Right cardiac atrium (tissue), 5 donors: Measurements from ENCODE around the gene SCARF2. TPM values are rescaled to one million over a fixed set of nuclear protein-coding genes. Genes with fewer than 3 reads are reported as not detected.
A peak's percentile ranks its signal among the peaks of the same experiment; 100 is the strongest.
"Not testable (repeated sequence)": the region's sequence is repeated elsewhere in the genome, so short reads cannot be mapped to it uniquely, and the experiment has no call there.

Experiments
- ATAC-seq, 2 donors: fragments of 200-7000 bp; cut with Tn5 transposase; one replicate each; pipeline versions ENCODE4 v1.8.0 to v1.9.1; 2020; ENCODE audit warnings: moderate library complexity in 2 of 2, mild to moderate bottlenecking in 1 of 2
- DNase-seq, 3 donors: peaks; one replicate each; pipeline ENCODE4 v3.0.0-alpha.2; 2020
- H3K27ac ChIP-seq: one replicate; pipeline ENCODE4 v1.5.1; 2013; ENCODE audit warnings: mild to moderate bottlenecking, low read length, control low read depth, moderate library complexity
- H3K27me3 ChIP-seq: one replicate; pipeline ENCODE4 v1.6.1; 2013; ENCODE audit not compliant: control insufficient read depth, insufficient read depth
- H3K4me1 ChIP-seq: one replicate; pipeline ENCODE4 v1.6.1; 2013; ENCODE audit warnings: low read length; ENCODE audit not compliant: control insufficient read depth, insufficient read depth
- H3K4me3 ChIP-seq: one replicate; pipeline ENCODE4 v1.5.1; 2013; ENCODE audit warnings: low read length, control low read depth
- H3K9me3 ChIP-seq: one replicate; pipeline ENCODE4 v1.6.1; 2013; ENCODE audit warnings: low read length; ENCODE audit not compliant: control insufficient read depth
- WGBS: extraction: QIAGEN DNeasy Blood & Tissue Kit; methylation state at CpG from one replicate; pipeline ENCODE4 v1.1.7; 2013; 5-methylcytosine and 5-hydroxymethylcytosine counted together
- intact Hi-C, 4 donors: fragments of 100-400 bp; cut with DNase I; formaldehyde crosslinking; loops; one replicate each; pipeline versions ENCODE4 v1.11.0 to v1.14.0; 2022 to 2023
- polyA plus RNA-seq: library from polyadenylated mRNA; stranded (reverse); fragments of 200-250 nt; gene quantifications from one replicate; pipeline ENCODE4 v1.2.3, GENCODE V29; 2013
- total RNA-seq, 4 donors: library from RNA; stranded (reverse); fragmentation: NEBNext Ultra II Directional; extraction: Animal tissue kit (Norgen Biotek cat#: 25700); gene quantifications; one replicate each; pipeline ENCODE4 v1.2.1, GENCODE V29; 2021
- donor health status: healthy with polysubstance abuse.
- donor health status: DM: no; HTN: yes; CAD: no.
- donor health status: DM: no; HTN: no; CAD: no.
- donor health status: DM: no; HTN: yes; CAD: no; lungs with severe emphysema.
- donor health status: DM: yes; HTN: yes; CAD: no.

Gene SCARF2
- total and polyA plus RNA-seq, 5 donors: 2.9 to 7.1 (median 4.8) TPM

- no peak for DNase-seq
- WGBS: 65% methylated on average over 3 of the region's 3 CpGs
- H3K27me3 ChIP-seq: no peaks in the 10 kb centered on the region
- ATAC-seq: no peak
- H3K4me1 ChIP-seq: no peaks in the 10 kb centered on the region
- no peak overlapping the region for H3K4me3 ChIP-seq
- intact Hi-C loops: no loop called here
- H3K27ac ChIP-seq: no peak overlapping the region
- no peaks in the 10 kb centered on the region for H3K9me3 ChIP-seq
These were observed 23.2 kb downstream of the SCARF2 start for GRCh38 chr22:20414450-20414849.

GRCh38 chr22:20414059-20414440, 23.6 kb downstream of the SCARF2 start:
- DNase-seq (no peak), ATAC-seq (no peak)
- H3K4me1 ChIP-seq: no peaks in the 10 kb centered on the region
- H3K27ac ChIP-seq: no peak overlapping the region
- H3K9me3 ChIP-seq: no peaks in the 10 kb centered on the region
- no peak overlapping the region for H3K4me3 ChIP-seq
- no peaks in the 10 kb centered on the region for H3K27me3 ChIP-seq
- 87% methylated on average over 5 of the region's 5 CpGs for WGBS
- intact Hi-C loops: no loop called here

DNA sequence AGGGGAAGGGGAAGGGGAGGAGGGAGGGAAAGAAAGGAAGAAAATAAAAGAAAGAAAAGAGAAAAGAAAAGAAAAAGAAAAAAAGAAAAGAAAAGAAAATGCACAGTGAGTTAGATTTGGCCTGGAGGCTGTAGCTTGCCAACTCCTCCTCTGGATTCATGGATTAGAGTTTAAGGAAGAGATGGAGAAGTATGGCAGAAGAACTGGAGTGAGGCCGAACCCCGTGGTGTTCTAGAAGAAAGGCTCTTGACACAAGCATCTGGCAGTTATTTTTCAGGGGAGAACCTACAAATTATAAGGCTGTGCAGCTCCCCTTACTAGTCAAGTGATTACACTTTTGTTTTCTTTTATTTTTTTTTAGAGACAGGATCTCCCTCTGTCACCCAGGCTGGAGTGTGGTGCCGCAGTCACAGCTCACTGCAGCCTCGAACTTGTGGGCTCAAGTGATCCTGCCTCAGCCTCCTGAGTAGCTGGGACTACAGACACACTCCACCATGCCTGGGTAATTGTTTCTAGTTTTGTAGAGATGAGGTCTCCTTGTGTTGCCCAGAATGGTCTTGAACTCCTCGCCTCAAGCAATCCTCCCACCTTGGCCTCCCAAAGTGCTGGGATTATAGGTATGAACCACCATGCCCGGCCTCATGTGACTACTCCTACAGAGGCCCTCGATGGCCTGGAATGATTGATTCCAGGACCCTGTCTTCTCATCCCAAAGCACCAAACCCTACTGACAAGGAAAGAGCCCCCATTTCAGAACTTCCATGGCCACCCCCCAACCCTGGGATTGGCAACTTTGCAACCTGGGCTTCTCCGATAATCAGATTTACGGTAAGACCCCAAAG, 24.2 kb downstream of the SCARF2 start:
- intact Hi-C loops: no loop called here
- no peak overlapping the region for H3K4me3 ChIP-seq
- ATAC-seq (no peak), DNase-seq (no peak)
- H3K9me3 ChIP-seq: no peaks in the 10 kb centered on the region
- WGBS: 92% methylated on average over 9 of the region's 9 CpGs
- H3K4me1 ChIP-seq: no peaks in the 10 kb centered on the region
- no peak overlapping the region for H3K27ac ChIP-seq
- H3K27me3 ChIP-seq: no peaks in the 10 kb centered on the region

- DNase-seq (no peak), ATAC-seq (no peak)
- Histone ChIP-seq H3K4me1 (no peaks in the 10 kb centered on the region), H3K4me3 (no peak overlapping the region), H3K27me3 (no peaks in the 10 kb centered on the region), H3K27ac (no peak overlapping the region), H3K9me3 (no peaks in the 10 kb centered on the region)
- intact Hi-C loops: no loop called here
- WGBS: 65% methylated on average over 10 of the region's 10 CpGs
These were observed 25.0 kb downstream of the SCARF2 start for GRCh38 chr22:20412474-20413216.

GRCh38 chr22:20409385-20409784, 28.2 kb downstream of the SCARF2 start:
- ATAC-seq, DNase-seq: not testable (repeated sequence)
- WGBS: 97% methylated on average over 3 of the region's 3 CpGs

GRCh38 chr22:20408891-20409290, 28.7 kb downstream of the SCARF2 start:
- Histone ChIP-seq H3K27ac (no peak overlapping the region), H3K4me1 (no peaks in the 10 kb centered on the region), H3K27me3 (no peaks in the 10 kb centered on the region), H3K9me3 (no peaks in the 10 kb centered on the region), H3K4me3 (no peak overlapping the region)
- 96% methylated on average over 4 of the region's 4 CpGs for WGBS
- intact Hi-C loops: no loop called here
- no peak for DNase-seq
- ATAC-seq: no peak

More at GRCh38 chr22:20409385-20409784, 28.2 kb downstream of the SCARF2 start:
- H3K9me3 ChIP-seq, intact Hi-C loops, H3K27me3 ChIP-seq, H3K27ac ChIP-seq, H3K4me1 ChIP-seq, H3K4me3 ChIP-seq: not testable (repeated sequence)

- intact Hi-C loops: no loop called here
- Histone ChIP-seq H3K4me3 (no peak overlapping the region), H3K4me1 (no peaks in the 10 kb centered on the region), H3K9me3 (no peaks in the 10 kb centered on the region), H3K27me3 (no peaks in the 10 kb centered on the region), H3K27ac (no peak overlapping the region)
- WGBS: 78% methylated on average over 3 of the region's 3 CpGs
- ATAC-seq: peak in 1 of 2 donors; percentile 35
- no peak for DNase-seq
These were observed 29.8 kb downstream of the SCARF2 start for GRCh38 chr22:20407829-20408228.

DNA sequence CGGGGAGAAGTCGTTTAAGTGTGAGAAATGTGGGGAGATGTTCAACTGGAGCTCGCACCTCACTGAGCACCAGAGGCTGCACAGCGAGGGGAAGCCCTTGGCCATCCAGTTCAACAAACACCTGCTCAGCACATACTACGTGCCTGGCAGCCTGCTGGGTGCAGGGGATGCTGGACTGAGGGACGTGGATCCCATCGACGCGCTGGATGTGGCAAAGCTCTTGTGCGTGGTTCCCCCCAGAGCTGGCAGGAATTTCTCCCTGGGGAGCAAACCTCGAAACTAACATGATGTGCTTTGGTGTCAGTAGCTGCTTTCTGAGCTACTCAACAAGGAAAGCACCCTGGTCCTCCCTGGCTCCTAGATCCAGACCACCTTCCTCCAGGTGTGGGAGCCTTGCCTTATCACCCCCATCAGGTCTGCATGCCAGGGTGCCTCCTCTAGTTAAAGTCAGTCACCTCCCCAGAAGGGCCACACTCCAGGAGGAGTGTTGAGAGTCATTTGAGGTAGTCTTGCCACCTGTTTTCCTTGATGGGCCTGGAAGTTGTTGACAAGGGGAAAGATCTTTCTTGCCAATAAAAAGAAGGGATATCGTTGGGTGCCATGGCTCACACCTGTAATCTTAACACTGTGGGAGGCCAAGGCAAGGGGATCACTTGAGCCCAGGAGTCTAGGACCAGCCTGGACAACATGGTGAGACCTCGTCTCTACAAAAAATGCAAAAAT, 30.8 kb downstream of the SCARF2 start:
- DNase-seq: no peak
- WGBS: 91% methylated on average over 13 of the region's 13 CpGs
- H3K4me3 ChIP-seq: no peak overlapping the region
- H3K27ac ChIP-seq: no peak overlapping the region
- H3K9me3 ChIP-seq: no peaks in the 10 kb centered on the region
- intact Hi-C loops: no loop called here
- ATAC-seq: no peak
- H3K27me3 ChIP-seq: no peaks in the 10 kb centered on the region
- no peaks in the 10 kb centered on the region for H3K4me1 ChIP-seq

DNA sequence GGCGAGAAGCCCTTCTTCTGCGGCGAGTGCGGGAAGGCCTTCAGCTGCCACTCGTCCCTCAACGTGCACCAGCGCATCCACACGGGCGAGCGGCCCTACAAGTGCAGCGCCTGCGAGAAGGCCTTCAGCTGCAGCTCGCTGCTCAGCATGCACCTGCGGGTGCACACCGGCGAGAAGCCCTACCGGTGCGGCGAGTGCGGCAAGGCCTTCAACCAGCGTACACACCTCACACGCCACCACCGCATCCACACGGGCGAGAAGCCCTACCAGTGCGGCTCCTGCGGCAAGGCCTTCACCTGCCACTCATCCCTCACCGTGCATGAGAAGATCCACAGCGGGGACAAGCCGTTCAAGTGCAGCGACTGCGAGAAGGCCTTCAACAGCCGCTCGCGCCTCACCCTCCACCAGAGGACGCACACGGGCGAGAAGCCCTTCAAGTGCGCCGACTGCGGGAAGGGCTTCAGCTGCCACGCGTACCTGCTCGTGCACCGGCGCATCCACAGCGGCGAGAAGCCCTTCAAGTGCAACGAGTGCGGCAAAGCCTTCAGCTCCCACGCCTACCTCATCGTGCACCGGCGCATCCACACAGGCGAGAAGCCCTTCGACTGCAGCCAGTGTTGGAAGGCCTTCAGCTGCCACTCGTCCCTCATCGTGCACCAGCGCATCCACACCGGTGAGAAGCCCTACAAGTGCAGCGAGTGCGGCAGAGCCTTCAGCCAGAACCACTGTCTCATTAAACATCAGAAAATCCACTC, 31.5 kb downstream of the SCARF2 start:
- intact Hi-C loops: no loop called here

DNA sequence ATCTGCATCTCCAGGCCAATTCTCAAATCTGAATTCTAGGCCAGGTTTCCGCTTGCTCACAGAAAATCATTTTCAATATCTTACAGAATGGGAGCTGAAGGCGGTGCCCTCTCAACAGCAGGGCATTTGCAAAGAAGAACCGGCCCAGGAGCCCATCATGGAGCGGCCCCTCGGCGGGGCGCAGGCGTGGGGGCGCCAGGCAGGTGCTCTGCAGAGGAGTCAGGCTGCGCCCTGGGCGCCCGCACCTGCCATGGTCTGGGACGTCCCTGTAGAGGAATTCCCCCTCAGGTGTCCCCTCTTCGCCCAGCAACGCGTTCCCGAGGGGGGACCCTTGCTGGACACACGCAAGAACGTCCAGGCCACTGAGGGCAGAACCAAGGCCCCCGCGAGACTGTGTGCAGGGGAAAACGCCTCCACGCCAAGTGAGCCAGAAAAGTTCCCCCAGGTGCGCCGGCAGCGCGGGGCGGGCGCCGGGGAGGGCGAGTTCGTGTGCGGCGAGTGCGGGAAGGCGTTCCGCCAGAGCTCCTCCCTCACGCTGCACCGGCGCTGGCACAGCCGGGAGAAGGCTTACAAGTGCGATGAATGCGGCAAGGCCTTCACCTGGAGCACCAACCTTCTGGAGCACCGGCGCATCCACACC, 32.2 kb downstream of the SCARF2 start:
- intact Hi-C loops: no loop called here
- Histone ChIP-seq H3K27me3 (no peaks in the 10 kb centered on the region), H3K4me1 (no peaks in the 10 kb centered on the region), H3K4me3 (no peak overlapping the region), H3K27ac (no peak overlapping the region), H3K9me3 (no peaks in the 10 kb centered on the region)
- 96% methylated on average over 45 of the region's 45 CpGs for WGBS
- DNase-seq (no peak), ATAC-seq (peak in 1 of 2 donors; percentile 12)

More for the DNA sequence above, 31.5 kb downstream of the SCARF2 start:
- DNase-seq: no peak
- Histone ChIP-seq H3K4me1 (no peaks in the 10 kb centered on the region), H3K4me3 (no peak overlapping the region), H3K27ac (no peak overlapping the region), H3K9me3 (no peaks in the 10 kb centered on the region), H3K27me3 (no peaks in the 10 kb centered on the region)
- 95% methylated on average over 62 of the region's 62 CpGs for WGBS
- ATAC-seq: peak in 1 of 2 donors; percentile 17
